GM13976 (cell line): ENCODE results near the gene RIPOR2.

Source experiments
- DNase-seq: peaks from one replicate; pipeline ENCODE4 v3.0.0; 2012; ENCODE audit warnings: low spot score
- CTCF ChIP-seq: IDR thresholded peaks from 2 replicates; pipeline ENCODE4 v1.5.1; 2012; ENCODE audit warnings: borderline replicate concordance, mild to moderate bottlenecking; ENCODE audit not compliant: insufficient read depth; ENCODE audit errors: extremely low read depth, missing control alignments, control extremely low read depth
- in situ Hi-C: fragments of 300-500 bp; cut with MboI; formaldehyde crosslinking; loops from one replicate; pipeline ENCODE4 v1.12.0; 2022; ENCODE audit warnings: low sequenced_read_pairs, mixed read lengths, inconsistent platforms; ENCODE audit not compliant: unreplicated experiment

The RIPOR2 gene

GRCh38 chr6:24907919-24908649, 27.7 kb downstream of the RIPOR2 start:
- TF ChIP-seq CTCF: no peak
- DNase-seq: no peak
- in situ Hi-C loops: no loop called here

- DNase-seq: no peak
- in situ Hi-C loops: no loop called here
- no peak for TF ChIP-seq CTCF
These were observed 29.4 kb downstream of the RIPOR2 start for GRCh38 chr6:24906314-24906713.

GRCh38 chr6:24905483-24905882, 30.3 kb downstream of the RIPOR2 start:
- no peak for DNase-seq
- no peak for TF ChIP-seq CTCF
- in situ Hi-C loops: no loop called here

GRCh38 chr6:24903681-24904080, 32.1 kb downstream of the RIPOR2 start:
- in situ Hi-C loops: no loop called here
- TF ChIP-seq CTCF: no peak
- DNase-seq: no peak

- DNase-seq: no peak
- in situ Hi-C loops: no loop called here
- TF ChIP-seq CTCF: no peak
These were observed 33.0 kb downstream of the RIPOR2 start for GRCh38 chr6:24902782-24903181.

GRCh38 chr6:24901698-24902328, 33.9 kb downstream of the RIPOR2 start:
- in situ Hi-C loops: no loop called here
- DNase-seq: no peak
- no peak for TF ChIP-seq CTCF
